SU-DHL-6 (cell line): ENCODE results near the gene ADD3.

Experiments
- EZH2phosphoT487 ChIP-seq: fragments of 200-600 bp; sonication (generic), shearing (Covaris generic); conservative IDR thresholded peaks from 2 replicates; pipeline ENCODE4 v1.6.1; 2018; ENCODE audit warnings: mild to moderate bottlenecking, antibody characterized with exemption, low read length, moderate library complexity, mixed read lengths
- TF ChIP-seq, protein P1 (sequence below): fragments of 200-600 bp; sonication (generic); IDR thresholded peaks from one replicate; pipeline ENCODE4 v1.5.1; 2017; ENCODE audit warnings: antibody characterized with exemption, mild to moderate bottlenecking, low read length, moderate library complexity; ENCODE audit not compliant: insufficient read depth, poor library complexity, severe bottlenecking

DNA sequence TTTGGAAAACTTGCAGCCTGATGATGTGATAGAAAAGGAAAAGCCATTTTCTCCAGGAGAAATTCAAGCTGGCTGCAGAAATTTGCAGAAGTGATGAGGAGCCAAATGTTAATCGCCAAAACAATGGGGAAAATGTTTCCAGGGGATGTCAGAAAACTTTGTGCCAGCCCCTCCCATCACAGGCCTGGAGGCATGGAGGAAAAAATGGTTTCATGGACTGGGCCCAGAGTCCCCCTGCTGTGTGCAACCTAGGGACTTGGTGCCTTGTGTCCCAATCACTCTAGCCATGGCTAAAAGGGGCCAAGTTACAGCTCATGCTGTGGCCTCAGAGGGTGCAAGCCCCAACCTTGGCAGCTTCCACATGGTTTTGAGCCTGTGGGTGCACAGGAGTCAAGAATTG, 41.0 kb downstream of the ADD3 start:
- TF ChIP-seq, protein P1, sequence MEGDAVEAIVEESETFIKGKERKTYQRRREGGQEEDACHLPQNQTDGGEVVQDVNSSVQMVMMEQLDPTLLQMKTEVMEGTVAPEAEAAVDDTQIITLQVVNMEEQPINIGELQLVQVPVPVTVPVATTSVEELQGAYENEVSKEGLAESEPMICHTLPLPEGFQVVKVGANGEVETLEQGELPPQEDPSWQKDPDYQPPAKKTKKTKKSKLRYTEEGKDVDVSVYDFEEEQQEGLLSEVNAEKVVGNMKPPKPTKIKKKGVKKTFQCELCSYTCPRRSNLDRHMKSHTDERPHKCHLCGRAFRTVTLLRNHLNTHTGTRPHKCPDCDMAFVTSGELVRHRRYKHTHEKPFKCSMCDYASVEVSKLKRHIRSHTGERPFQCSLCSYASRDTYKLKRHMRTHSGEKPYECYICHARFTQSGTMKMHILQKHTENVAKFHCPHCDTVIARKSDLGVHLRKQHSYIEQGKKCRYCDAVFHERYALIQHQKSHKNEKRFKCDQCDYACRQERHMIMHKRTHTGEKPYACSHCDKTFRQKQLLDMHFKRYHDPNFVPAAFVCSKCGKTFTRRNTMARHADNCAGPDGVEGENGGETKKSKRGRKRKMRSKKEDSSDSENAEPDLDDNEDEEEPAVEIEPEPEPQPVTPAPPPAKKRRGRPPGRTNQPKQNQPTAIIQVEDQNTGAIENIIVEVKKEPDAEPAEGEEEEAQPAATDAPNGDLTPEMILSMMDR: no peak
- no peak for TF ChIP-seq EZH2phosphoT487
